Measurements from ENCODE around the gene IL3. TPM values are rescaled to one million over a fixed set of nuclear protein-coding genes. Genes with fewer than 3 reads are reported as not detected.

IL3 gene
- total and polyA plus RNA-seq, 9 of the 15 experiments (the other 6 are each of a cell fraction or from before 2014, with no cell fraction given), result not detected

DNA sequence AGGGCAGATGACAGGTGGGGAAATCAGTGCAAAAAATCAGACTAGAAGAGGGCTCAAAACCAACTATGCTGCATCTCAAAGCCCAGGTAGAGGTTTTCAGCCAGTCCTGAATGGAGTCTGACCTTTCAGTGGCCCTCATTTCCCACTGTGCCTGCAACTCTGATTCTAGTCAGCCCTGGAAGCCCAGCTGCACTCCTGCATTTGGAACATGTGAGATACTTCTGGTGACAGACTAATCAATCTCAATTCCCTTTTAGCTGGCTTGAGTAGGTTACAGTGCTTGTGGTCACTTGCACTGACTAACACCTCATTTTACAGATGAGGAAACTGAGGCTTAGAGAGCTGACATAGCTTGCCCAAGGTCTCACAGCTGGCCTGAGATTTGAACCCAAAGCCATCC is 41.1 kb upstream of the IL3 start (continued):
- TF ChIP-seq, protein P1, sequence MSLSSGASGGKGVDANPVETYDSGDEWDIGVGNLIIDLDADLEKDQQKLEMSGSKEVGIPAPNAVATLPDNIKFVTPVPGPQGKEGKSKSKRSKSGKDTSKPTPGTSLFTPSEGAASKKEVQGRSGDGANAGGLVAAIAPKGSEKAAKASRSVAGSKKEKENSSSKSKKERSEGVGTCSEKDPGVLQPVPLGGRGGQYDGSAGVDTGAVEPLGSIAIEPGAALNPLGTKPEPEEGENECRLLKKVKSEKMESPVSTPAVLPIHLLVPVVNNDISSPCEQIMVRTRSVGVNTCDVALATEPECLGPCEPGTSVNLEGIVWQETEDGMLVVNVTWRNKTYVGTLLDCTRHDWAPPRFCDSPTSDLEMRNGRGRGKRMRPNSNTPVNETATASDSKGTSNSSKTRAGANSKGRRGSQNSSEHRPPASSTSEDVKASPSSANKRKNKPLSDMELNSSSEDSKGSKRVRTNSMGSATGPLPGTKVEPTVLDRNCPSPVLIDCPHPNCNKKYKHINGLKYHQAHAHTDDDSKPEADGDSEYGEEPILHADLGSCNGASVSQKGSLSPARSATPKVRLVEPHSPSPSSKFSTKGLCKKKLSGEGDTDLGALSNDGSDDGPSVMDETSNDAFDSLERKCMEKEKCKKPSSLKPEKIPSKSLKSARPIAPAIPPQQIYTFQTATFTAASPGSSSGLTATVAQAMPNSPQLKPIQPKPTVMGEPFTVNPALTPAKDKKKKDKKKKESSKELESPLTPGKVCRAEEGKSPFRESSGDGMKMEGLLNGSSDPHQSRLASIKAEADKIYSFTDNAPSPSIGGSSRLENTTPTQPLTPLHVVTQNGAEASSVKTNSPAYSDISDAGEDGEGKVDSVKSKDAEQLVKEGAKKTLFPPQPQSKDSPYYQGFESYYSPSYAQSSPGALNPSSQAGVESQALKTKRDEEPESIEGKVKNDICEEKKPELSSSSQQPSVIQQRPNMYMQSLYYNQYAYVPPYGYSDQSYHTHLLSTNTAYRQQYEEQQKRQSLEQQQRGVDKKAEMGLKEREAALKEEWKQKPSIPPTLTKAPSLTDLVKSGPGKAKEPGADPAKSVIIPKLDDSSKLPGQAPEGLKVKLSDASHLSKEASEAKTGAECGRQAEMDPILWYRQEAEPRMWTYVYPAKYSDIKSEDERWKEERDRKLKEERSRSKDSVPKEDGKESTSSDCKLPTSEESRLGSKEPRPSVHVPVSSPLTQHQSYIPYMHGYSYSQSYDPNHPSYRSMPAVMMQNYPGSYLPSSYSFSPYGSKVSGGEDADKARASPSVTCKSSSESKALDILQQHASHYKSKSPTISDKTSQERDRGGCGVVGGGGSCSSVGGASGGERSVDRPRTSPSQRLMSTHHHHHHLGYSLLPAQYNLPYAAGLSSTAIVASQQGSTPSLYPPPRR (CRISPR knock-in tag; IDR thresholded peaks at IDR 0.05; ENCODE audit: borderline replicate concordance), result no peak

GRCh38 chr5:132019857-132020555 is 40.4 kb upstream of the IL3 start:
- CTCF ChIA-PET (ENCODE audit: low intra/inter-chr PET ratio), result no interaction called here
- DNase-seq (ENCODE audit: extremely low read depth in 1 of 4, low spot score in 3 of 4), result no peak
- POLR2A ChIA-PET, result no interaction called here
- WGBS (ENCODE audit: insufficient coverage, low coverage, missing lambda C conversion rate), result 5% methylated on average over 6 of the region's 6 CpGs
- intact Hi-C loops (cut with micrococcal nuclease) (no loop called here), in situ Hi-C loops (cut with MboI) (loop anchor here (25.0 kb wide), 1 partner anchor 583 kb away; no protein-coding TSS in a partner anchor)
- H3K79me2 ChIP-seq (ENCODE audit: control insufficient read depth, insufficient read depth, low read length), result no peaks in the 10 kb centered on the region
- H3K27me3 ChIP-seq (ENCODE audit: control insufficient read depth in 2 of 2, insufficient read depth in 2 of 2, low read length in 2 of 2), result peaks cover 18 to 35% of the 10 kb centered on the region in 2 experiments
- no peak overlapping the region for H3K27ac ChIP-seq (ENCODE audit: extremely low read depth, low read depth, low read length)
- no peak overlapping the region for H2AFZ ChIP-seq (ENCODE audit: low read depth, low read length)
- peak; percentile 46; the same call in 2 of the 3 replicates for ATAC-seq
- H4K20me1 ChIP-seq (replicated peaks; ENCODE audit: control insufficient read depth, insufficient read depth, low read length), result 0 out of 2 replicates have a peak, but pooled peaks cover 4% of the 10 kb centered on the region
- no peak overlapping the region for H3K9ac ChIP-seq (ENCODE audit: insufficient read depth in 1 of 2, low read depth in 2 of 2, low read length in 2 of 2)
- no peak overlapping the region; the same call in 1 of the 2 replicates for H3K4me2 ChIP-seq (ENCODE audit: insufficient read depth, low read length)
- no peaks in the 10 kb centered on the region for H3K9me1 ChIP-seq (ENCODE audit: control insufficient read depth, insufficient read depth, low read length)
- no peaks in the 10 kb centered on the region for H3K36me3 ChIP-seq (ENCODE audit: control insufficient read depth, insufficient read depth, low read length)
- no peaks in the 10 kb centered on the region for H3K9me3 ChIP-seq (replicated peaks; ENCODE audit: control insufficient read depth, insufficient read depth, low read depth, low read length)
- FAIRE-seq, result no peak
- BruUV-seq (replicated peaks), result no TSS peak
- no peak overlapping the region for H3K4me3 ChIP-seq
- H3K4me1 ChIP-seq (replicated peaks in 1 of 2; ENCODE audit: control insufficient read depth in 2 of 2, insufficient read depth in 2 of 2, low read length in 2 of 2), result peaks cover 4 to 9% of the 10 kb centered on the region in 2 experiments; a peak in 3 of 5 replicates
- TF ChIP-seq GTF2E2 (tag; IDR thresholded peaks at IDR 0.05) (no peak), MTA3 (IDR thresholded peaks at IDR 0.05; ENCODE audit: borderline replicate concordance) (no peak), E2F6 (IDR thresholded peaks at IDR 0.05; ENCODE audit: borderline replicate concordance in 1 of 2, extremely low read depth in 1 of 2, insufficient read depth in 1 of 2, insufficient read length in 1 of 2, low read depth in 1 of 2, low read length in 1 of 2, poor library complexity in 1 of 2, severe bottlenecking in 1 of 2) (no peak), PHB (CRISPR knock-in tag; IDR thresholded peaks at IDR 0.05) (no peak), JUN (IDR thresholded peaks at IDR 0.05; ENCODE audit: borderline replicate concordance, low read depth, low read length) (no peak), JUN (CRISPR knock-in tag; IDR thresholded peaks at IDR 0.05; ENCODE audit: borderline replicate concordance) (no peak), ZNF445 (CRISPR knock-in tag; IDR thresholded peaks at IDR 0.05; ENCODE audit: low read depth) (no peak)

Measured in K562 (cell line).